ENCODE results near the gene WBP11. TPM values are rescaled to one million over a fixed set of nuclear protein-coding genes. Genes with fewer than 3 reads are reported as not detected.

The WBP11 gene
- total RNA-seq, 1 experiment from 2014 or later = 67.4 TPM

GRCh38 chr12:14850929-14851663 lies 47.8 kb upstream of the WBP11 start:
- Histone ChIP-seq H3K27ac (ENCODE audit: low read depth, low read length) (no peak overlapping the region), H2AFZ (ENCODE audit: low read depth, low read length, poor library complexity, severe bottlenecking) (no peak overlapping the region), H3K4me3 (replicated peaks in 1 of 2; ENCODE audit: low read depth in 1 of 2, low read length in 2 of 2) (no peak overlapping the region), H3K9me3 (ENCODE audit: control insufficient read depth in 1 of 2, insufficient read depth in 1 of 2, low read depth in 1 of 2, low read length in 2 of 2) (no peaks in the 10 kb centered on the region), H3K9me2 (ENCODE audit: insufficient read depth) (no peaks in the 10 kb centered on the region), H3K9ac (ENCODE audit: low read length) (no peak overlapping the region), H3K4me2 (ENCODE audit: low read length) (no peak overlapping the region), H4K20me1 (ENCODE audit: insufficient read depth) (no peaks in the 10 kb centered on the region), H3K36me3 (ENCODE audit: control insufficient read depth in 1 of 2, insufficient read depth in 2 of 2, low read length in 2 of 2) (no peaks in the 10 kb centered on the region), H3K79me2 (ENCODE audit: insufficient read depth, low read length) (no peaks in the 10 kb centered on the region), H3K27me3 (ENCODE audit: insufficient read depth, low read length) (no peaks in the 10 kb centered on the region), H3K4me1 (ENCODE audit: control insufficient read depth in 1 of 2, insufficient read depth in 2 of 2, low read length in 2 of 2) (no peaks in the 10 kb centered on the region)
- intact Hi-C loops (cut with micrococcal nuclease) = no loop called here
- POLR2A ChIA-PET = interaction anchor here (0.6 kb wide), 1 partner anchor 362 kb away, joined by 3 read pairs; no protein-coding TSS in a partner anchor
- no peak for TF ChIP-seq EGR1 (IDR thresholded peaks at IDR 0.05; ENCODE audit: low read depth)
- TF ChIP-seq, protein P1, sequence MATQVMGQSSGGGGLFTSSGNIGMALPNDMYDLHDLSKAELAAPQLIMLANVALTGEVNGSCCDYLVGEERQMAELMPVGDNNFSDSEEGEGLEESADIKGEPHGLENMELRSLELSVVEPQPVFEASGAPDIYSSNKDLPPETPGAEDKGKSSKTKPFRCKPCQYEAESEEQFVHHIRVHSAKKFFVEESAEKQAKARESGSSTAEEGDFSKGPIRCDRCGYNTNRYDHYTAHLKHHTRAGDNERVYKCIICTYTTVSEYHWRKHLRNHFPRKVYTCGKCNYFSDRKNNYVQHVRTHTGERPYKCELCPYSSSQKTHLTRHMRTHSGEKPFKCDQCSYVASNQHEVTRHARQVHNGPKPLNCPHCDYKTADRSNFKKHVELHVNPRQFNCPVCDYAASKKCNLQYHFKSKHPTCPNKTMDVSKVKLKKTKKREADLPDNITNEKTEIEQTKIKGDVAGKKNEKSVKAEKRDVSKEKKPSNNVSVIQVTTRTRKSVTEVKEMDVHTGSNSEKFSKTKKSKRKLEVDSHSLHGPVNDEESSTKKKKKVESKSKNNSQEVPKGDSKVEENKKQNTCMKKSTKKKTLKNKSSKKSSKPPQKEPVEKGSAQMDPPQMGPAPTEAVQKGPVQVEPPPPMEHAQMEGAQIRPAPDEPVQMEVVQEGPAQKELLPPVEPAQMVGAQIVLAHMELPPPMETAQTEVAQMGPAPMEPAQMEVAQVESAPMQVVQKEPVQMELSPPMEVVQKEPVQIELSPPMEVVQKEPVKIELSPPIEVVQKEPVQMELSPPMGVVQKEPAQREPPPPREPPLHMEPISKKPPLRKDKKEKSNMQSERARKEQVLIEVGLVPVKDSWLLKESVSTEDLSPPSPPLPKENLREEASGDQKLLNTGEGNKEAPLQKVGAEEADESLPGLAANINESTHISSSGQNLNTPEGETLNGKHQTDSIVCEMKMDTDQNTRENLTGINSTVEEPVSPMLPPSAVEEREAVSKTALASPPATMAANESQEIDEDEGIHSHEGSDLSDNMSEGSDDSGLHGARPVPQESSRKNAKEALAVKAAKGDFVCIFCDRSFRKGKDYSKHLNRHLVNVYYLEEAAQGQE (IDR thresholded peaks at IDR 0.05; ENCODE audit: low read depth) = no peak
- no peak for TF ChIP-seq SIN3A (IDR thresholded peaks at IDR 0.05; ENCODE audit: low read depth)
- TF ChIP-seq SRF (IDR thresholded peaks at IDR 0.05; ENCODE audit: low read depth) = no peak
- TF ChIP-seq ZBTB33 (IDR thresholded peaks at IDR 0.05; ENCODE audit: extremely low read depth, insufficient replicate concordance, low read length) = no peak
- no peak for TF ChIP-seq YY1 (IDR thresholded peaks at IDR 0.05; ENCODE audit: extremely low read depth, insufficient replicate concordance, low read depth, low read length)
- TF ChIP-seq EZH2 (IDR thresholded peaks at IDR 0.05) = no peak
- no peak for TF ChIP-seq MAX (IDR thresholded peaks at IDR 0.05)
- TF ChIP-seq ZFX (IDR thresholded peaks at IDR 0.05) = no peak
- TF ChIP-seq CEBPB (IDR thresholded peaks at IDR 0.05; ENCODE audit: low read depth) = no peak
- TF ChIP-seq RAD21 (IDR thresholded peaks at IDR 0.05; ENCODE audit: low read depth) = no peak
- no peak for TF ChIP-seq CTCF (IDR thresholded peaks at IDR 0.05 in 2 of 3, conservative IDR thresholded peaks at IDR 0.05 in 1 of 3; ENCODE audit: borderline replicate concordance in 1 of 3, insufficient read depth in 1 of 3, low read depth in 2 of 3, low read length in 2 of 3)
- no peak for TF ChIP-seq POLR2AphosphoS5 (IDR thresholded peaks at IDR 0.05; ENCODE audit: low read depth, low read length)
- ATAC-seq = no peak
- no peak for DNase-seq (ENCODE audit: low read depth, low spot score)
- RAD21 ChIA-PET (ENCODE audit: low non-redundant PET in 1 of 2, low total read pairs in 2 of 2, uncharacterized antibody in 2 of 2, unreplicated experiment in 2 of 2) = no interaction called here
- no TSS peak for BruUV-seq (replicated peaks)
- CTCF ChIA-PET = no interaction called here
